ENCODE results near the gene RSAD1.

The RSAD1 gene

DNA sequence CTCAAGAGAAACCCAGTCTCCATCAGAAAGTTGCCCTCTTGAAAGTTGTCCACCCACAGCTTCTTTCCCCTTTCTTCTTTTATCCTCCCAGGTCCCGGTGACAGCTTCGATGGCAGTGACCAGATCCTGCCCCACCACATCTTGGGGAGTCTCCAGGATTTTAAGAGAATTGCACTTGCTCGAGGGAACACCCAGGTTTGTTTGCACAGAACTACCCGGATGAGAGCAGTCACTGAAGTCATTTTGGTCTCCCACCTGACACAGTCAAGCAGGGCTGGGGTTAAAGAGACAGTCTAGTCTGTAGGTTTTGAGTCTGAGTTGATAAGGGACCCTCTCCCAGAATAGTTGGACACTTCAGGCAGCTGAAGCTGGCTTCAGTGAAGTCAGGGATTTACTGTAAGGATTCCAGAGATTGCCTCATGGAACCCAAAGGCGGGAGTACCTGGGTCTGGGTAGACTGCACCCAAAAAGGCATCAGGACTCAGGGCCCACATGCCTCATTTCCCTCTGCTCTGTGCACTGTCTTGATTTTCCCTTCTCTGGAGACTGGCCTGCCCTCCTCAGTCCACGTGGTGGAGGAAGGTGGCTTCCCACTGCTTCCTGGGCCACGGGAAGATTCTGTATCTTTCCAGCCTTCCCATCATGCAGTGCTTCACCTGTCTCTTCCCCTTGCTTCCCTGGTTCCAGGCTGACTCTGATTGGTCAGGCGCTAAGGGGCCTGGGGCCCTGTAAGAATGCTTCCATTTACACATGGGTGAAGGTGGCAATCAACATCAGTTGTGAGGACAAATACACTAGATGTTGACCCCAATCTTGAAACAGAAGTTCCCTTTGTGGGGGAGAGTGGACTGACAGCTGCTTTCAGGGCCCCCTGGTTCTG is 39.1 kb downstream of the RSAD1 start:
- no peak for DNase-seq (ENCODE audit: low read depth in 1 of 2, low spot score in 1 of 2)

DNA sequence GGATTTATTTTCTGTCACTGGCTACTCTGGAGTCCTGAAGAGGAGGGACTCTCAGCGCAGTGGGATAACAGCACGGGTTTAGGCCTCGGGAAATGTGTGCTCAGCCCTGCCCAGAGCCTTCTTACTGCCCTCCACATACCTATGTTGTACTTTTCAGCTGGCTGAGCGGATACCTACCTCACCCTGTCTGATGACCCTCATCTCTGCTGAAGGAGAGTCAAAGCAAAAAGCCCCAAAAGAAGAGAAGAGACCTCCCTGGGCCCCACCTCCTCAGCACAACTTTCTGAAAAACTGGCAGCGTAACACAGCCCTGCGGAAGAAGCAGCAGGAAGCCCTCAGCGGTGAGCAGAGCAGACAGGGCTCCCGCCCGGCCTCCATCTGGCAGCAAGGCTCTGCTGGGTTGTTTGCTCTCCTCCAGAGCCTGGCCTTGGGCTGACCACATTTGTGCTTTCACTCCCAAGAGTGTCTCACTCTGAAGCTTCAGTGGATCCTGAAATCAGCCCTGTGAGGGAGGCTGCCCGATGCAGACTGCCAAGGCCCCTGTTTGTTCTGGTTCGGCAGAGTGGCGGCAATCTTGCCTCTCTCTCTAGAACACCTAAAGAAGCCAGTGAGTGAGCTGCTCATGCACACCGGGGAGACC is 39.8 kb downstream of the RSAD1 start:
- DNase-seq (ENCODE audit: low read depth in 1 of 2, low spot score in 1 of 2), result no peak

DNA sequence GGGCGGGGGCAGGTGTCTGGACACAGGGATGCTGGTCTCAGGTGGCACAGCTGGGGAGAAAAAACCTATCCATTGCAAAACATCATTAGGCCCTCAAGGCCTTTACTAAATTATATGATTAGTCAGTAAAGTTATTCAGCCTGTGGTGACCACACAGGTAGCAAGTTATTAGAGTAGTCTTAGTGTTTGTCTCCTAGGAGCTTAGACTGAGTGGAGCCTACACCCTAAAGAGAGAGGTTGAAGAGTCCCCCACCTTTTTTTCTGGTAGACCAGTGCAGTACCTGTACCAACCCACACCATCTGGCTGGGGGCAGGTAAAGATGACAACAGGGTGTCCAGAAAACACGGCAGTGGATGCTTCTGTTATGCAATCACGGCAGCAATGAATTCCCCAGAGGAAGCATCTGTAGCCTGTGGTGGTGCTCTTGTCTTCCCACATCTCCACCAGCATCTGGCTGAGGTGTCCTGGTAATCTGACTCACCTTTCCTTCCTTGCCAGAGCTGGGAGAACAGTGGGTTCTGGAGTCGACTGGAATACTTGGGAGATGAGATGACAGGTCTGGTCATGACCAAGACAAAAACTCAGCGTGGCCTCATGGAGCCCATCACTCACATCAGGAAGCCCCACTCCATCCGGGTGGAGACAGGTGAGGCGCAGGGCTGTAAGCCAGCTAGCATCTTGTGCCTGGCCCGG is 40.6 kb downstream of the RSAD1 start:
- no peak for DNase-seq (ENCODE audit: low read depth in 1 of 2, low spot score in 1 of 2)

GRCh38 chr17:50520483-50520882 is 41.8 kb downstream of the RSAD1 start:
- DNase-seq (ENCODE audit: low read depth in 1 of 2, low spot score in 1 of 2), result no peak

GRCh38 chr17:50521514-50521913 is 42.9 kb downstream of the RSAD1 start:
- no peak for DNase-seq (ENCODE audit: low read depth in 1 of 2, low spot score in 1 of 2)

GRCh38 chr17:50522766-50523165 is 44.1 kb downstream of the RSAD1 start:
- no peak for DNase-seq (ENCODE audit: low read depth in 1 of 2, low spot score in 1 of 2)

DNA sequence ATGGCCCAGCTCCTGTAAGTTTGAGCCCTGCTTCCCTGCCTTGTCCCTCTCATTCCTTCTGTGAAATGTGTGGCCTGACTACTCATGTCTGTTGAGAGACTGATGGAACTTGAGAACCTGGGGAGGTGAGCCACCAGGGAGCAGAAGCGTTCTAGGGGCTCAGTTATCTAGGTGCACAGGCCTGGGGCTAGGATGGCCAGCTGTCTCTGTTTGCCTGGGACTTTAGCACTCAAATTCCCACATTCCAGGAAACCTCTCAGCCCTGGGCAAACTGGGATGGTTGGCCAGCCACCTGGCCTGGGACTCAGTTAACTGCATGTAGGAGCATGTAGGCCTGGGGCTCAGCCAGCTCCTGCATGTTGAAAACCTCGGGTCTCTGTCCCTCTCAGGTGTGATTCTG is 44.5 kb downstream of the RSAD1 start:
- DNase-seq (ENCODE audit: low read depth in 1 of 2, low spot score in 1 of 2), result no peak

DNA sequence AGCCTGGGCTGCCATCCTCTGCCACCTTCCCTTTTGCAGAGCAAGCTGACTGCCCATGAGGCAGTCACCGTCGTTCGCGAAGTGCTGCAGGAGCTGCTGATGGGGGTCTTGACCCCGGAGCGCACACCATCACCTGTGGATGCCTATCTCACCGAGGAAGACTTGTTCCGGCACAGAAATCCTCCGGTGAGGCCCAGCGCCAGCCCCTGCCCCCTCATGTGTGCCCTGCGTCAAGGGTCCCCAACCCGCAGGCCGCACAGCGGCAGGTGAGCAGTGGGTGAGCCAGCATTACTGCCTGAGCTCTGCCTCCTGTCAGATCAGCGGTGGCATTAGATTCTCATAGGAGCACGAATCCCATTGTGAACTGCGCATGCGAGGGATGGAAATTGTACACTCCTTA is 46.2 kb downstream of the RSAD1 start:
- DNase-seq (ENCODE audit: low read depth in 1 of 2, low spot score in 1 of 2), result no peak

- DNase-seq (ENCODE audit: low read depth in 1 of 2, low spot score in 1 of 2), result no peak
Measured at GRCh38 chr17:50527155-50527762, 48.6 kb downstream of the RSAD1 start.

DNA sequence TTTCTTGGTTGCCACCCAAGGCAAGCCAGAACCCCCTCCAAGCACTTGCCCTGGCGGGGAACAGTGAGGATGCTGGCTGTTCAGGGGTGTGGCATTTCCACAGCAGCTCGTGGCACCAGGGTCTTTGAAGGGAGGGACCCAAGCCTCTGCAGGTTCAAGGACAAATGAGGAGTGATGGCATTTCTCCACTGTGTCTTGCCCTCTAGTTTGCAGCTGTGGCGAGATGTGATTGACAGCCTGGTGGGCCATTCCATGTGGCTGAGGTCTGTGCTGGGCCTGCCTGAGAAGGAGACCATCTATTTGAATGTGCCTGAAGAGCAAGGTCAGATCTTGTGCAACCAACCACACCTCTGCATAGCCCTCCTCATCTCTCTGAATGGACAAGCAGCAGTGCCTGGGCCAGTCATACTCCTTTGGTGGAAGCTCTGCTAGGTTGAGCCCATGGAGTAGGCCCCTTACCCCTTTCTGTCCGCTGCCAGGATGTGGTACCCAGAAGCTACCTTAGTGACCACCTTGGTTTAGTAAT is 49.4 kb downstream of the RSAD1 start:
- DNase-seq (ENCODE audit: low read depth in 1 of 2, low spot score in 1 of 2), result no peak

DNA sequence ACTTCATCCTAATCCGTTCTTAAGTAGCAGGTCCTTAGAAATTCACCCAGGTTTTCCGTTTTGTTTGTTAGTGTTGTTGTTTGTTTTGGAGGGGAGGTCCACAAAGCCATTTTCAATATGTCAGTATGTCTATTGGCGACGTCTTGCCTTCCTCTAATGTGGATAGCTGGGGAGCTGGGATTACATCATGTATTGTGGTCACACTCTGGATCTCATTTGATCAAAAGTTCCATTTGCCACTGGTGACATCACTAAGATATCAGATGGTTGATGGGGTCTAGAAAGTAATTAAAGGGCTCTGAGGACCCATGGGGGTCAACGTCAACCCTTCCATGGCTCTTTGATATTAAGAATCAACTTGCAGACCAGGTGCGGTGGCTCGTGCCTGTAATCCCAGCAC is 51.2 kb downstream of the RSAD1 start:
- DNase-seq (ENCODE audit: low read depth in 1 of 2, low spot score in 1 of 2), result no peak

DNA sequence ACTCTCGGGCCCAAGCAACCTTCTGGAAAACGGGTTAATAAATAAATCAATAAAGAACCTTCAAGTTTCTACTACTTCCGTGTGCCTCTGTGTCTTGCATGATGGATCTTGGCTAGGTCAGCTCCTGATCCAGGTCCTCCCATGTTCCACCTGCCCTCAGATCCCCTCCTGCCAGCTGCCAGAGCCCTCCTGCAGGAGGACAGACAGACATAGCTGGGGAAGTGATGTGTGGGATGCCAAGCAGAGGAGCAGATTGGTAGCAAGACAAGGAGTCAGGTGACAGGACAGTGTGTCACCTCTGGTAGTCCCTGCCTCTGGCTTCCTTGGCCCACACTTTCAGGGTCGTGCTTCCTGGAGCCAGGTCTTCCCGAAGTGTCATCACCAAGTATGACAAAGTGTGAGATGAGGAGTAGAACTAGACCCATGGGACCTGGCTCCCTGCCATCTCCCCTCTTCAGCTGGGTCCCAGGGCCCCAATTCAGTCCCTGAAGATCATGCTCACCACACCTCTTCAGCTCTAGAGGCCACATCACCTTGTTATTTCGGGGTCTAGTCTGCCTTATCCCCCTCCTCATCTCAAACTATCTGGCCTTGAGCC is 52.9 kb downstream of the RSAD1 start:
- DNase-seq (ENCODE audit: low read depth in 1 of 2, low spot score in 1 of 2), result no peak

DNA sequence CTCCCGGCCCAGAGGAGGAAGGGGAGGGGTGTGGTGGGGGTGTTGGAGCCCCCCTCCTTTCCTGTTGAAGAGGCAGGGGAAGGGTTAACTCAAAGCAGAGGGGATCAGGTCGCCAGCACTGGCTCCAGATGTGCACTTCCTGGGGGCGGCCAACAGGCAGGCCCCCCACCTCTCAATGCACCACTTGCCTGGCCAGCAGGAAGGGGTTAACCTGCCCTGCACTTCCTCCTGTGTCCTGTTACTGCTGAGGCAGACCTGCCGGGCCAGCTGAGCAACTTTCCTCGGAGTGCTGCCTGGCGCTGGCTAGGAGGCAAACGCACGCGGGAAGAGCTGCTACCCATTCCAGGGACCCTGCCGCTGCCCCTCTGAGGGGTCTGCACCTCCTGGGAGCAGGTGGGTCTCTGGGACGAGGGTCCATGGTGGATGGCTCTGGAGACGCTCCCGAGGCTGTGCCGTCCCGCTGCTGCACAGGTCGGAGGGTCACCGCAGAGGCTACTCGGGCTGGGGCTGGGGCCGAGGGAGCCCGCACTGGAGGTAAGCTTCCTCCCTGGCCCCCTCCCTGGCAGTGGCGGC is 53.9 kb downstream of the RSAD1 start, which contains the start of gene EPN3:
Gene EPN3 (plus strand): TSS at position 284 of the 573 bp plus-strand sequence. CDS start 3,822 bp downstream, outside the sequence.
- DNase-seq (ENCODE audit: low read depth in 1 of 2, low spot score in 1 of 2), result no peak

- no peak for DNase-seq (ENCODE audit: low read depth in 1 of 2, low spot score in 1 of 2)
Measured at GRCh38 chr17:50533185-50533584, 54.5 kb downstream of the RSAD1 start.

GRCh38 chr17:50533720-50534148 is 55.1 kb downstream of the RSAD1 start:
- DNase-seq (ENCODE audit: low read depth in 1 of 2, low spot score in 1 of 2), result no peak

- DNase-seq (ENCODE audit: low read depth in 1 of 2, low spot score in 1 of 2), result no peak
Measured at GRCh38 chr17:50534222-50534978, 55.7 kb downstream of the RSAD1 start.

- DNase-seq (ENCODE audit: low read depth in 1 of 2, low spot score in 1 of 2), result no peak
Measured at GRCh38 chr17:50534979-50535326, 56.3 kb downstream of the RSAD1 start.

DNA sequence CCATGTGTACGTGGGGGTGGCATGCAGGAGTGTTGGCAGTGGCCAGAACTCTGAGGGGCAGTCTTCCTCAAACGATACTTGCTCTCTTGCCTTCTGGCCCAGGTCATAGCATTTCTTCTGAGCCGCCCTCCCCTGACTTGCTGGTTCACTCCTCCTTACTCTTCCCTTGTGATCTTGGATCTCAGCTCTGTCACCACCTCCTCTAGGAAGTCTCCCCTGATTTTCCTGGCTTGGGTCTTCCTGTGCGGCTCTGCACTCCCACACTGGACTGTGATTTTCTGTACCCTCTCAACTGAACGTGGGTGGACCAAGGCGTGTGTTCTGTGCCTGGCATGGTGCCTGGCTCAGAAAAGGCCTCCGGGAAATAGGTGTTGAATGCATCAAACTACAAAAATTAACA is 56.7 kb downstream of the RSAD1 start:
- no peak for DNase-seq (ENCODE audit: low read depth in 1 of 2, low spot score in 1 of 2)

Data from activated T-helper 1 cell treated with anti-CD3 and anti-CD28 coated beads, Interleukin-2, amount 50 U/mL, for 16 hours (primary cell).